ENCODE results near the gene XIRP2.
"Not testable (repeated sequence)": the region's sequence is repeated elsewhere in the genome, so short reads cannot be mapped to it uniquely, and the experiment has no call there.

The XIRP2 gene

GRCh38 chr2:167215595-167215994 lies 327.3 kb downstream of the XIRP2 start:
- Histone ChIP-seq H3K4me1 (ENCODE audit: control insufficient read depth, insufficient read depth, low read length, unreplicated experiment) (no peaks in the 10 kb centered on the region), H3K4me3 (ENCODE audit: low read depth, low read length) (no peak overlapping the region), H2AFZ (ENCODE audit: low read length, unreplicated experiment) (no peak overlapping the region)

GRCh38 chr2:167237478-167237877 lies 349.2 kb downstream of the XIRP2 start:
- no peak overlapping the region for H3K27ac ChIP-seq (ENCODE audit: low read depth, low read length)
- no peaks in the 10 kb centered on the region for H3K4me1 ChIP-seq (ENCODE audit: control insufficient read depth, insufficient read depth, low read length, unreplicated experiment)
- no peaks in the 10 kb centered on the region for H3K79me2 ChIP-seq (ENCODE audit: control insufficient read depth, insufficient read depth, low read length, unreplicated experiment)
- no peaks in the 10 kb centered on the region for H3K36me3 ChIP-seq (ENCODE audit: insufficient read depth, low read length)
- H3K4me3 ChIP-seq (ENCODE audit: low read depth, low read length), result no peak overlapping the region
- H3K27me3 ChIP-seq (ENCODE audit: insufficient read depth, low read length), result peaks cover 6% of the 10 kb centered on the region; the same call in 1 of the 2 replicates
- no peak overlapping the region for H2AFZ ChIP-seq (ENCODE audit: low read length, unreplicated experiment)

More at GRCh38 chr2:167215595-167215994, 327.3 kb downstream of the XIRP2 start:
- H3K27me3 ChIP-seq (ENCODE audit: insufficient read depth, low read length), result no peaks in the 10 kb centered on the region
- H3K36me3 ChIP-seq (ENCODE audit: insufficient read depth, low read length), result no peaks in the 10 kb centered on the region
- no peak overlapping the region for H3K27ac ChIP-seq (ENCODE audit: low read depth, low read length)
- H3K79me2 ChIP-seq (ENCODE audit: control insufficient read depth, insufficient read depth, low read length, unreplicated experiment), result no peaks in the 10 kb centered on the region

DNA sequence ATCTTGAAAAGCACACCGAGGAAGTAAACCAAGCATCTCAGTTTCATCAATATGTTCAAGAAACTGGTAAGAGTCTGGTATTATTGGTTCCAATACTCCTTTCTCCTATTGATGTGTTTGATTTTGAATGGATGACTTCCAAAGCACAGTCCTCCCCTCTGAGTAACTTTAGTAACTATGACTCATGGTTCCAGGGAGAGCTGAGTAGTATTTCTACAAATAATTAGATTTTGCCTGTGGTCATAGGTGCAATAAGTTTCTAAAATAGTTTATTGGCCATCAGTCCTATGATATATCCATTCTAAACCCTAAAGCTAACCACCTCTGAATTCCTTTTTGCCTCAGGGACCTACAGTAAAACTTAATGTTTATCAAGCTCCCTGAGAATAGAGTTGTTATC lies 352.4 kb downstream of the XIRP2 start:
- peaks cover 26% of the 10 kb centered on the region; the same call in 1 of the 2 replicates for H3K27me3 ChIP-seq (ENCODE audit: insufficient read depth, low read length)
- H3K4me3 ChIP-seq (ENCODE audit: low read depth, low read length), result no peak overlapping the region
- H3K4me1 ChIP-seq (ENCODE audit: control insufficient read depth, insufficient read depth, low read length, unreplicated experiment), result no peaks in the 10 kb centered on the region
- no peak overlapping the region for H3K27ac ChIP-seq (ENCODE audit: low read depth, low read length)
- H3K79me2 ChIP-seq (ENCODE audit: control insufficient read depth, insufficient read depth, low read length, unreplicated experiment), result no peaks in the 10 kb centered on the region
- H3K36me3 ChIP-seq (ENCODE audit: insufficient read depth, low read length), result no peaks in the 10 kb centered on the region
- H2AFZ ChIP-seq (ENCODE audit: low read length, unreplicated experiment), result no peak overlapping the region

DNA sequence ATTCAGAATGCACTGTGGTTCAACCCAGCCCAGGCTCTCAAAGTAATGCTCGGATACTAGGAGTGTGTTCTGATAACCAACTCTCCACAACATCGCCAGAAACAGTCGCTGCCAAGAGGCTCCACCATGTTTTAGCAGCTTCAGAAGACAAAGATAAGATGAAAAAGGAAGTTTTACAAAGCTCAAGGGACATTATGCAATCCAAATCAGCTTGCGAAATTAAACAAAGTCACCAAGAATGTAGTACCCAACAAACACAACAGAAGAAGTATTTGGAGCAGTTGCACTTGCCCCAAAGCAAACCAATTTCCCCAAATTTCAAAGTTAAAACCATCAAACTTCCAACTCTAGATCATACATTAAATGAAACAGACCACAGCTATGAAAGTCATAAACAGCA lies 360.9 kb downstream of the XIRP2 start:
- Histone ChIP-seq H3K79me2 (ENCODE audit: control insufficient read depth, insufficient read depth, low read length, unreplicated experiment) (no peaks in the 10 kb centered on the region), H3K4me1 (ENCODE audit: control insufficient read depth, insufficient read depth, low read length, unreplicated experiment) (peaks cover 4% of the 10 kb centered on the region), H3K27ac (ENCODE audit: low read depth, low read length) (no peak overlapping the region), H3K27me3 (ENCODE audit: insufficient read depth, low read length) (peaks cover 54% of the 10 kb centered on the region), H3K4me3 (ENCODE audit: low read depth, low read length) (no peak overlapping the region), H3K36me3 (ENCODE audit: insufficient read depth, low read length) (no peaks in the 10 kb centered on the region), H2AFZ (ENCODE audit: low read length, unreplicated experiment) (no peak overlapping the region)

DNA sequence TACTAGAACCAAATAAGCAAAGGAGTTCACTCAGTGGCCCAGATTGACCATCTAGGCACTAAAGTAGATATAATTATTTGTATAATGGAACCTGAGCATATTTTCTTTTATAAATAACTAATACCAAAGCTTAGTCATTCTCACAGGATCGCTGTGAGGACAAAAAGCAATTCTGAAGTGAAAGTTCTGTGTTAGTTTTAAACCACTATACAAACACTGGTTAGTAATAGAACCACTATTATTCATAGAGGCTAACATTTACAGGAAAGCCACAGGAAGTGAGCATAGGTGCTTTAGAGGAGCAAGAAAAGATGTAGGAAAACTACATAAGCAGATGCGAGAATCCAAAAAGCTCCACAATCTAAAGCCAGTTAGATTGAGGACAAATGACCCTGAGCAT lies 364.7 kb downstream of the XIRP2 start:
- Histone ChIP-seq H3K4me3 (ENCODE audit: low read depth, low read length) (no peak overlapping the region), H3K27ac (ENCODE audit: low read depth, low read length) (no peak overlapping the region), H3K4me1 (ENCODE audit: control insufficient read depth, insufficient read depth, low read length, unreplicated experiment) (peaks cover 4% of the 10 kb centered on the region), H3K27me3 (ENCODE audit: insufficient read depth, low read length) (peaks cover 19% of the 10 kb centered on the region; the same call in 1 of the 2 replicates), H3K36me3 (ENCODE audit: insufficient read depth, low read length) (no peaks in the 10 kb centered on the region), H3K79me2 (ENCODE audit: control insufficient read depth, insufficient read depth, low read length, unreplicated experiment) (no peaks in the 10 kb centered on the region), H2AFZ (ENCODE audit: low read length, unreplicated experiment) (no peak overlapping the region)

DNA sequence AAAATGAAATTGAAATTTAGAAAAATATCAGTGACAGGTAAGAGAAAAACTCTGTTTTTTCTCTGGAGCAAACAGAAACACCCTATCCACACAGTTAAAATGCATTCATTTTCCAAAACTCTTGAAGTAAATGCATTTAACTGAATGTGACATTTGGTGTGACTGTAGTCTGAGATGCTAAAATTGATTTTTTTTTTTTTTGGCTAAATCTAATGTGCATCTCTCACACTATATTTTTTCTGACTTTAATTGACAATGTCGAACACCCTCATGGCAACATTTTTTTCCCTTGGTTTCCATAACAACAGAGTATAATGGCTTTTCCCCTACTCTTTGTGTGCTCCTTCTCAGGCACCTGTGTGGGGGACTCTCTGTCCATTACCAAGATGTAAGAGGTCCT lies 366.4 kb downstream of the XIRP2 start:
- Histone ChIP-seq H3K36me3 (ENCODE audit: insufficient read depth, low read length) (no peaks in the 10 kb centered on the region), H3K79me2 (ENCODE audit: control insufficient read depth, insufficient read depth, low read length, unreplicated experiment) (no peaks in the 10 kb centered on the region), H3K4me3 (ENCODE audit: low read depth, low read length) (no peak overlapping the region), H2AFZ (ENCODE audit: low read length, unreplicated experiment) (no peak overlapping the region), H3K27me3 (ENCODE audit: insufficient read depth, low read length) (peaks cover 19% of the 10 kb centered on the region; the same call in 1 of the 2 replicates), H3K4me1 (ENCODE audit: control insufficient read depth, insufficient read depth, low read length, unreplicated experiment) (no peaks in the 10 kb centered on the region), H3K27ac (ENCODE audit: low read depth, low read length) (no peak overlapping the region)

DNA sequence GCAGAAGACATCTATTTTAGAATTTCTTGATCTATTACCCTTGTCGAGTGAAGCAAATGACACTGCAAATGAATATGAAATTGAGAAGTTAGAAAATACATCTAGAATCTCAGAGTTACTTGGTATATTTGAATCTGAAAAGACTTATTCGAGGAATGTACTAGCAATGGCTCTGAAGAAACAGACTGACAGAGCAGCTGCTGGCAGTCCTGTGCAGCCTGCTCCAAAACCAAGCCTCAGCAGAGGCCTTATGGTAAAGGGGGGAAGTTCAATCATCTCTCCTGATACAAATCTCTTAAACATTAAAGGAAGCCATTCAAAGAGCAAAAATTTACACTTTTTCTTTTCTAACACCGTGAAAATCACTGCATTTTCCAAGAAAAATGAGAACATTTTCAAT lies 370.4 kb downstream of the XIRP2 start:
- H3K36me3 ChIP-seq (ENCODE audit: insufficient read depth, low read length), result no peaks in the 10 kb centered on the region
- H3K27me3 ChIP-seq (ENCODE audit: insufficient read depth, low read length), result peaks cover 19% of the 10 kb centered on the region; the same call in 1 of the 2 replicates
- H3K27ac ChIP-seq (ENCODE audit: low read depth, low read length), result no peak overlapping the region
- H3K4me3 ChIP-seq (ENCODE audit: low read depth, low read length), result no peak overlapping the region
- H3K4me1 ChIP-seq (ENCODE audit: control insufficient read depth, insufficient read depth, low read length, unreplicated experiment), result no peaks in the 10 kb centered on the region
- no peaks in the 10 kb centered on the region for H3K79me2 ChIP-seq (ENCODE audit: control insufficient read depth, insufficient read depth, low read length, unreplicated experiment)
- no peak overlapping the region for H2AFZ ChIP-seq (ENCODE audit: low read length, unreplicated experiment)

GRCh38 chr2:167264380-167264779 lies 376.1 kb downstream of the XIRP2 start:
- H3K4me3 ChIP-seq (ENCODE audit: low read depth, low read length), result no peak overlapping the region
- H3K27me3 ChIP-seq (ENCODE audit: insufficient read depth, low read length), result peaks cover 29% of the 10 kb centered on the region
- H3K36me3 ChIP-seq (ENCODE audit: insufficient read depth, low read length), result no peaks in the 10 kb centered on the region
- H2AFZ ChIP-seq (ENCODE audit: low read length, unreplicated experiment), result no peak overlapping the region
- no peaks in the 10 kb centered on the region for H3K79me2 ChIP-seq (ENCODE audit: control insufficient read depth, insufficient read depth, low read length, unreplicated experiment)
- no peak overlapping the region for H3K27ac ChIP-seq (ENCODE audit: low read depth, low read length)
- H3K4me1 ChIP-seq (ENCODE audit: control insufficient read depth, insufficient read depth, low read length, unreplicated experiment), result no peaks in the 10 kb centered on the region

DNA sequence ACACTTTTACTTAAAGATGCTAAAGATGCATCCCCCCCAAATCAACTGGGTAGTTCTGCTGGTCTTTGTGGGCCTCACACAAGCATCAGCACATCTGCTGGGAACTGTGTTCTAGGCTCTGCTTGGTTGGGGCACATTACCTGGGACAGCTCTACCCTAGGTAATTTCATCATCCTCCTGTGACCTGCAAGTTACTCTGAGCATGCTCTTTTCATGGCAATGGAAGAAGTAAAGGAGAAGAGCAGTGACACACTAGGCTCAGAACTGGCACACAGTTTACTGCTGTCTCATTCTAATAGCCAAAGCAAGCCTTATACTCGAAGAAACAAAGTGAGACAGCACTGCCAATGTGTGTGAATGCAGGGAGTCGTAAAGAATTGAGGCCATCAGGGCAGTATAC lies 376.7 kb downstream of the XIRP2 start:
- no peaks in the 10 kb centered on the region for H3K36me3 ChIP-seq (ENCODE audit: insufficient read depth, low read length)
- no peak overlapping the region for H3K27ac ChIP-seq (ENCODE audit: low read depth, low read length)
- no peak overlapping the region for H3K4me3 ChIP-seq (ENCODE audit: low read depth, low read length)
- H3K4me1 ChIP-seq (ENCODE audit: control insufficient read depth, insufficient read depth, low read length, unreplicated experiment), result no peaks in the 10 kb centered on the region
- H3K27me3 ChIP-seq (ENCODE audit: insufficient read depth, low read length), result peaks cover 29% of the 10 kb centered on the region
- H2AFZ ChIP-seq (ENCODE audit: low read length, unreplicated experiment), result no peak overlapping the region
- H3K79me2 ChIP-seq (ENCODE audit: control insufficient read depth, insufficient read depth, low read length, unreplicated experiment), result no peaks in the 10 kb centered on the region

DNA sequence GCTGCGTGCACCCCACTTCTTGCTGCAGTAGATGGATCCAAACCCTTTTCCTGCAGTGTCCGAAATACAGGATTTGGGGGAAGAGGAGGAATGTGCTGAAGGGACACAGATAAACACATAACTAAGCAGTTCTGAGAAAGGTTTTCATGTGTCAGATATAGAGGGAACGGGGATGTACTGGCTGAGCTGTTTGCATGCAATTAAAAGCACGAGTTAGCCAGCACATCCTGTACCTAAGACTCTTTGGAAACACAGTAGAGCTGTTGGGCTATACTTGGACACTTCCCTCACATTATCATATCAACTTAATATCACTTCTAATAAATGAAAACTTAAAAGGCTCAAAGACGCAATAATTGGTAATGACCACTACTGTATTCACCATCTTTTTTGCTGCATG lies 377.4 kb downstream of the XIRP2 start:
- Histone ChIP-seq H3K79me2 (ENCODE audit: control insufficient read depth, insufficient read depth, low read length, unreplicated experiment) (no peaks in the 10 kb centered on the region), H3K27ac (ENCODE audit: low read depth, low read length) (no peak overlapping the region), H3K36me3 (ENCODE audit: insufficient read depth, low read length) (no peaks in the 10 kb centered on the region), H3K4me1 (ENCODE audit: control insufficient read depth, insufficient read depth, low read length, unreplicated experiment) (no peaks in the 10 kb centered on the region), H2AFZ (ENCODE audit: low read length, unreplicated experiment) (no peak overlapping the region), H3K27me3 (ENCODE audit: insufficient read depth, low read length) (peaks cover 25% of the 10 kb centered on the region), H3K4me3 (ENCODE audit: low read depth, low read length) (no peak overlapping the region)

DNA sequence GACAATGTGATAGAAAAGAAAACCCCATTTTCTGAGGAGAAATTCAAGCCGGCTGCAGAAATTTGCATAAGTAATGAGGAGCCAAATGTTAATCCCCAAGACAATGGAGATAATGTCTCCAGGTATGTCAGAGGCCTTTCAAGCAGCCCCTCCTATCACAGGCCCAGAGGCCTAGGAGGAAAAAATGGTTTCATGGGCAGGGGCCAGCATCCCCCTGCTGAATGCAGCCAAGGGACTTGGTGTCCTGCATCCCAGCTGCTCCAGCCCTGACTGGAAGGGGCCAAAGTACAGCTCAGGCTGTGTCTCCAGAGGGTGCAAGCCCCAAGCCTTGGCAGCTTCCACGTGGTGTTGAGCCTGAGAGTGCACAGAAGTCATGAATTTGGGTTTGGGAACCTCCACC lies 380.0 kb downstream of the XIRP2 start:
- H3K4me1 ChIP-seq (ENCODE audit: control insufficient read depth, insufficient read depth, low read length, unreplicated experiment); H2AFZ ChIP-seq (ENCODE audit: low read length, unreplicated experiment); H3K36me3 ChIP-seq (ENCODE audit: insufficient read depth, low read length); H3K4me3 ChIP-seq (ENCODE audit: low read depth, low read length); H3K79me2 ChIP-seq (ENCODE audit: control insufficient read depth, insufficient read depth, low read length, unreplicated experiment); H3K27ac ChIP-seq (ENCODE audit: low read depth, low read length): not testable (repeated sequence)
- peaks cover 23% of the 10 kb centered on the region for H3K27me3 ChIP-seq (ENCODE audit: insufficient read depth, low read length)

Data from ACC112 (cell line).